Sigmoid colon (tissue), 7 donors: ENCODE data around the gene CELF3. TPM values are rescaled to one million over a fixed set of nuclear protein-coding genes. Genes with fewer than 3 reads are reported as not detected.
"Not testable (repeated sequence)": the region's sequence is repeated elsewhere in the genome, so short reads cannot be mapped to it uniquely, and the experiment has no call there.

Experiments
- DNase-seq: peaks from one replicate; pipeline ENCODE4 v3.0.0-alpha.2; 2019
- H3K27ac ChIP-seq, 4 donors: fragments of 200-600 bp; sonication (generic); one replicate each; pipeline ENCODE4 v1.5.1; 2016 to 2019; ENCODE audit warnings: mild to moderate bottlenecking in 1 of 4
- H3K27me3 ChIP-seq, 3 donors: fragments of 200-600 bp; sonication (generic); one replicate each; pipeline ENCODE4 v1.5.1; 2019; ENCODE audit warnings: mild to moderate bottlenecking in 1 of 3
- H3K36me3 ChIP-seq, 4 donors: fragments of 200-600 bp; sonication (generic); one replicate each; pipeline ENCODE4 v1.5.1; 2016 to 2019
- H3K4me1 ChIP-seq, 4 donors: fragments of 200-600 bp; sonication (generic); one replicate each; pipeline ENCODE4 v1.5.1; 2017 to 2019
- H3K4me3 ChIP-seq, 4 donors: fragments of 200-600 bp; sonication (generic); one replicate each; pipeline ENCODE4 v1.5.1; 2017 to 2019; ENCODE audit warnings: mild to moderate bottlenecking in 2 of 4, moderate library complexity in 1 of 4
- H3K9me3 ChIP-seq, 4 donors: fragments of 200-600 bp in 3 of 4; sonication (generic) in 3 of 4; one replicate each; pipeline versions ENCODE4 v1.5.1 to v1.6.1; 2013 to 2019
- EP300 ChIP-seq, 4 donors: sonication (generic); formaldehyde crosslinking; IDR thresholded peaks; one replicate each; pipeline ENCODE4 v1.6.1; 2017; ENCODE audit warnings: antibody characterized with exemption in 4 of 4
- POLR2A ChIP-seq, 2 donors: fragments of 450-650 bp; IDR thresholded peaks; one replicate each; pipeline ENCODE4 v1.6.1; 2016; ENCODE audit warnings: antibody characterized with exemption in 2 of 2, mild to moderate bottlenecking in 2 of 2, moderate library complexity in 2 of 2
- POLR2AphosphoS5 ChIP-seq, 4 donors: sonication (generic); formaldehyde crosslinking; IDR thresholded peaks; one replicate each; pipeline ENCODE4 v1.6.1; 2017; ENCODE audit warnings: antibody characterized with exemption in 4 of 4
- WGBS, 2 donors: extraction: QIAGEN DNeasy Blood & Tissue Kit; methylation state at CpG; one replicate each; pipeline ENCODE4 v1.1.7; 2013; 5-methylcytosine and 5-hydroxymethylcytosine counted together
- intact Hi-C: fragments of 100-400 bp; cut with DNase I; formaldehyde crosslinking; loops from one replicate; pipeline ENCODE4 v1.15.1; 2023
- polyA plus RNA-seq, 3 donors: library from polyadenylated mRNA; stranded (reverse); fragments of 200-250 nt; gene quantifications; one replicate each; pipeline ENCODE4 v1.2.3, GENCODE V29; 2013
- total RNA-seq, 4 donors: library from RNA; depleted of rRNA; stranded (reverse); fragments of >200 nt; gene quantifications; one replicate each; pipeline ENCODE4 v1.1.0, GENCODE V29; 2016
- TF ChIP-seq, protein P1 (sequence below), 4 experiments: fragments of 450-650 bp in 3 of 4; fragments of 200-600 bp in 1 of 4; IDR thresholded peaks; one replicate each; pipeline ENCODE4 v1.5.1; 2016 to 2019; ENCODE audit warnings: antibody characterized with exemption in 4 of 4, mild to moderate bottlenecking in 3 of 4, moderate library complexity in 2 of 4
- donor health status: healthy with polysubstance abuse.
- donor health status: Bipolar disorder and iron deficiency.
- donor health status: healthy.

CELF3 gene
- total and polyA plus RNA-seq, 7 donors, result 0.60 to 4.3 (median 1.6) TPM

DNA sequence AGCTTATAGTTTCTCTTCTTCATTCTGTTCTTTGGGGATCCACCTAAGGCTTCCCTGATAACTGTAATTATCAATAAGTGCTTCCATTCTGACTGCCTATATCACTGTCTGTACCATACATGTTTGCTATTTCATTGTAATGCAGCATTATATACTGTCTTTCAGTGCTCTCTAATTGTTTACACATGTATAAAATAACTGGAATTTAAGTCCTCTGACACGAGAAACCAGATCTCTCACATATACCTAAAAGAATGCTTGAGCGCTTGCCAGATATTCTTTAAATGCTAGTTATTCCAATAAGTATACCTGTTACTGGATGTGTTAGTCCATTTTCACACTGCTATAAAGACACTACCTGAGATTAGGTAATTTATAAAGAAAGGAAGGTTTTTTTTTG, 34.7 kb downstream of the CELF3 start:
- Histone ChIP-seq H3K36me3 (peaks cover 0 to 46% (median 9%) of the 10 kb centered on the region in 4 donors), H3K4me3 (no peak overlapping the region), H3K27me3 (no peaks in the 10 kb centered on the region), H3K9me3 (no peaks in the 10 kb centered on the region), H3K4me1 (peaks cover 0 to 22% (median 15%) of the 10 kb centered on the region in 4 donors), H3K27ac (peak overlapping the region; percentile 63 to 80 (median 70))
- TF ChIP-seq, protein P1, sequence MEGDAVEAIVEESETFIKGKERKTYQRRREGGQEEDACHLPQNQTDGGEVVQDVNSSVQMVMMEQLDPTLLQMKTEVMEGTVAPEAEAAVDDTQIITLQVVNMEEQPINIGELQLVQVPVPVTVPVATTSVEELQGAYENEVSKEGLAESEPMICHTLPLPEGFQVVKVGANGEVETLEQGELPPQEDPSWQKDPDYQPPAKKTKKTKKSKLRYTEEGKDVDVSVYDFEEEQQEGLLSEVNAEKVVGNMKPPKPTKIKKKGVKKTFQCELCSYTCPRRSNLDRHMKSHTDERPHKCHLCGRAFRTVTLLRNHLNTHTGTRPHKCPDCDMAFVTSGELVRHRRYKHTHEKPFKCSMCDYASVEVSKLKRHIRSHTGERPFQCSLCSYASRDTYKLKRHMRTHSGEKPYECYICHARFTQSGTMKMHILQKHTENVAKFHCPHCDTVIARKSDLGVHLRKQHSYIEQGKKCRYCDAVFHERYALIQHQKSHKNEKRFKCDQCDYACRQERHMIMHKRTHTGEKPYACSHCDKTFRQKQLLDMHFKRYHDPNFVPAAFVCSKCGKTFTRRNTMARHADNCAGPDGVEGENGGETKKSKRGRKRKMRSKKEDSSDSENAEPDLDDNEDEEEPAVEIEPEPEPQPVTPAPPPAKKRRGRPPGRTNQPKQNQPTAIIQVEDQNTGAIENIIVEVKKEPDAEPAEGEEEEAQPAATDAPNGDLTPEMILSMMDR (IDR thresholded peaks at IDR 0.05), result no peak
- TF ChIP-seq EP300 (IDR thresholded peaks at IDR 0.05) (no peak), POLR2A (IDR thresholded peaks at IDR 0.05) (no peak), POLR2AphosphoS5 (IDR thresholded peaks at IDR 0.05) (no peak)
- no peak for DNase-seq
- WGBS, 2 donors, result 83 to 88% methylated on average over 2 of the region's 2 CpGs
- intact Hi-C loops, result no loop called here

DNA sequence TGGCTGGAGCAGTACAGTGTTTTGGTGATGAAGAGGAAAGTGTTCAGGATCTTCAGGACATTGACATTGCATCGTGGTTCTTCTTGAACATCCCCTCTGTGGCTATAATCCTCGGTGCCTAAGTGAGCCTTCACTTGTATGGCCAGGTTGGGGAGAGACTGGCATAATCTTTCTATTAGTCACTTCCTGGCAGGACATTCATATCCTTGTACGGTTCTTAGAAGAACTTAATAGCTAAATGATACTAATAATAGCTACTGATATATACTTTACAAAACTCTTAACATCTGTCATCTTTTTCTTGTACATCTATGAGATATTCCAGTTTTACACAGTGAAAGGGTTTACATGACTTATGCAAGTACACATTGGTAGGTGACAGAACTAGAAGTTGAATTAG, 35.8 kb downstream of the CELF3 start:
- intact Hi-C loops, result no loop called here
- H3K36me3 ChIP-seq, result peaks cover 0 to 36% (median 9%) of the 10 kb centered on the region in 4 donors
- TF ChIP-seq POLR2A (IDR thresholded peaks at IDR 0.05) (no peak), POLR2AphosphoS5 (IDR thresholded peaks at IDR 0.05) (peak in 3 of 4 donors; percentile 16 to 31 (median 17))
- no peak for DNase-seq
- no peak overlapping the region for H3K4me3 ChIP-seq
- H3K9me3 ChIP-seq, result no peaks in the 10 kb centered on the region
- H3K27me3 ChIP-seq, result no peaks in the 10 kb centered on the region
- peak overlapping the region; percentile 63 to 80 (median 70) for H3K27ac ChIP-seq
- H3K4me1 ChIP-seq, result peaks cover 0 to 22% (median 15%) of the 10 kb centered on the region in 4 donors
- WGBS, 2 donors, result 71 to 76% methylated on average over 3 of the region's 3 CpGs

DNA sequence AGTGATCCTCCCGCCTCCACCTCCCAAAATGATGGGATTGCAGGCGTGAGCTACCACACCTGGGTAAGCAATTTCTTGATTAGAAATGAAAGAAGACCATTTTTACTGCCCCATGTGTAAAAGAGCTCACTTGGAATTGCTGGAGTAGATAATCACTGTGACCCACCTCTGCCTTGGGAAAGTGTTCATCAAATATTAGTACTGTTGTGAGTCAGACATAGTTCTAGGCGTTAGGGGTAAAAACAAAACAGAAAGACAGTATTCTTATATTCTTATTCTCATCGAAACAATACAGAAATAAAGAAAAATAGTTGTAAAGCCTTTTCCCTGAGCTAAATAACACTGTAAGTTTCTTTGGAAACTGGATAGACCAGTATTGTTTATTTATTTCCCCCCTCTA, 36.2 kb downstream of the CELF3 start:
- Histone ChIP-seq H3K27ac (peak overlapping the region; percentile 63 to 80 (median 70)), H3K36me3 (peaks cover 0 to 31% (median 8%) of the 10 kb centered on the region in 4 donors), H3K27me3 (no peaks in the 10 kb centered on the region), H3K4me3 (no peak overlapping the region), H3K9me3 (no peaks in the 10 kb centered on the region), H3K4me1 (peaks cover 0 to 22% (median 15%) of the 10 kb centered on the region in 4 donors)
- intact Hi-C loops, result no loop called here
- 69 to 73% methylated on average over 4 of the region's 4 CpGs for WGBS, 2 donors
- DNase-seq, result no peak
- TF ChIP-seq EP300 (IDR thresholded peaks at IDR 0.05) (no peak), POLR2A (IDR thresholded peaks at IDR 0.05) (no peak), POLR2AphosphoS5 (IDR thresholded peaks at IDR 0.05) (no peak)
- TF ChIP-seq, protein P1 (IDR thresholded peaks at IDR 0.05), result no peak

DNA sequence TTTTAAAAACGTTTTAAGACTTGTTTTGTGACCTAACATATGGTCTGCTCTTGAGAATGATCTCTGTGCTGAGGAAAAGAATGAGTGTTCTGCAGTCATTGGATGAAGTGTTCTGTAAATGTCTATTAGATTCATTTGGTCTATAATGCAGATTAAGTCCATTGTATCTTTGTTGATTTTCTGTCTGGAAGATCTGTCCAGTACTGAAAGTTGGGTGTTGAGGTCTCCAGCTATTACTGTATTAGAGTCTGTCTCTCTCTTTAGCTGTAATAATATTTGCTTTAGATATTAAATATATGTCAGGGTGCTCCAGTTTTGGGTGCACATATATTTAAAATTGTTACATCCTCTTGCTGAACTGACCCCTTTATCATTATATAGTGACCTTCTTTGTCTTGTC, 43.2 kb downstream of the CELF3 start:
- intact Hi-C loops, result no loop called here
- Histone ChIP-seq H3K27ac (no peak overlapping the region), H3K36me3 (peaks cover 0 to 42% (median 5%) of the 10 kb centered on the region in 4 donors), H3K27me3 (no peaks in the 10 kb centered on the region), H3K4me3 (no peak overlapping the region), H3K9me3 (no peaks in the 10 kb centered on the region), H3K4me1 (no peaks in the 10 kb centered on the region)
- DNase-seq, result no peak
- TF ChIP-seq, protein P1 (IDR thresholded peaks at IDR 0.05), result no peak
- TF ChIP-seq EP300 (IDR thresholded peaks at IDR 0.05) (no peak), POLR2AphosphoS5 (IDR thresholded peaks at IDR 0.05) (no peak), POLR2A (IDR thresholded peaks at IDR 0.05) (no peak)
- WGBS, 2 donors, result 78 to 80% methylated on average over 1 of the region's 1 CpG

DNA sequence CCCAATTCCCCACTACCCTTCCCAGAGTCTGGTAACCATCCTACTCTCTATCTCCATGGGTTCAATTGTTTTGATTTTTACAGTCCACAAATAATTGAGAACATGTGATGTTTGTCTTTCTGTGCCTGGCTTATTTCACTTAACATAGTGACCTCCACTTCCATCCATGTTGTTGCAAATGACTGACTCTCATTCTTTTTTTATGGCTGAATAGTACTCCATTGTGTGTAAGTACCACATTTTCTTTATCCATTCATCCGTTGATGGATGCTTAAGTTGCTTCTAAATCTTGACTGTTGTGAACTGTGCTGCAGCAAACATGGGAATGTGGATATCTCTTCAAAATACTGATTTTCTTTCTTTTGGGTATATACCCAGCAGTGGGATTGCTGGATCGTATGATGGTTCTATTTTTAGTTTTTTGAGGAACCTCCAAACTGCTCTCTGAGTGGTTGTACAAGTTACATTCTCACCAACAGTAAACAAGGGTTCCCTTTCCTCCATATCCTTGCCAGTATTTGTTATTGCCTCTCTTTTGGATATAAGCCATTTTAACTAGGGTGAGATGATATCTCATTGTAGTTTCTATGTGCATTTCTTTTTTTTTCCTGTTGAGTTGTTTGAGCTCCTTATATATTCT, 46.4 kb downstream of the CELF3 start:
- H3K27ac ChIP-seq, H3K4me1 ChIP-seq, H3K4me3 ChIP-seq, H3K9me3 ChIP-seq, DNase-seq, H3K27me3 ChIP-seq, intact Hi-C loops: not testable (repeated sequence)
- peaks cover 0 to 49% (median 5%) of the 10 kb centered on the region in 4 donors for H3K36me3 ChIP-seq
- WGBS, 2 donors, result 89 to 91% methylated on average over 2 of the region's 2 CpGs

DNA sequence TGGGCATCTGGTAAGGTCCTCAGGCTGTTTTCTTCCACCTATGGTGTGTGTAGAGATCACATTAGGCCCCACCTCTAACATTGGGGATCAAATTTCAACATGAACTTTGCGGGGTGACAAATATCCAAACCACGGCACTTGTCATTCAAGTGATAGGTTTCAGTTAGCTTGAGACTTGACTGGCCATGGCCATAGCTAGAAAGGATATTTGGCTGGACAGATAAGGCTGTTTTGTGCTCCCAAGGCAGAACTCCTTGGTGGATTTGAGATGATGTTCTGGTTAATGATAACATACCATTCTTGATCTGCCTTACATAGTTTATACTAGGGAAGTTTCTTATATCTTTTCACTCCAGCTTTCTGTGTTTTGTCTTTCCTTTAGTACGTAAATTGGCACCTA, 48.5 kb downstream of the CELF3 start:
- Histone ChIP-seq H3K27me3 (no peaks in the 10 kb centered on the region), H3K4me1 (no peaks in the 10 kb centered on the region), H3K27ac (no peak overlapping the region), H3K4me3 (no peak overlapping the region), H3K9me3 (no peaks in the 10 kb centered on the region), H3K36me3 (peaks cover 0 to 43% (median 5%) of the 10 kb centered on the region in 4 donors)
- intact Hi-C loops, result no loop called here
- WGBS, 2 donors, result 89 to 91% methylated on average over 3 of the region's 3 CpGs
- no peak for DNase-seq
- no peak for TF ChIP-seq EP300 (IDR thresholded peaks at IDR 0.05)
- TF ChIP-seq POLR2AphosphoS5 (IDR thresholded peaks at IDR 0.05), result no peak
- no peak for TF ChIP-seq POLR2A (IDR thresholded peaks at IDR 0.05)
- TF ChIP-seq, protein P1 (IDR thresholded peaks at IDR 0.05), result no peak
